ENCODE results near the gene NPDC1.

NPDC1 gene

GRCh38 chr9:137075275-137075775, 29.3 kb upstream of the NPDC1 start:
- Histone ChIP-seq H3K9me3 (ENCODE audit: control insufficient read depth in 2 of 2, low read length in 2 of 2) (no peaks in the 10 kb centered on the region), H3K27me3 (ENCODE audit: control insufficient read depth in 2 of 2, insufficient read depth in 2 of 2, low read length in 2 of 2) (no peaks in the 10 kb centered on the region), H3K4me3 (ENCODE audit: low read length in 2 of 2) (no peak overlapping the region), H3K4me1 (ENCODE audit: control insufficient read depth in 2 of 2, insufficient read depth in 2 of 2, low read length in 2 of 2) (peaks cover 28 to 34% of the 10 kb centered on the region in 2 donors), H3K27ac (ENCODE audit: low read depth in 2 of 2, low read length in 2 of 2) (no peak overlapping the region), H3K9ac (ENCODE audit: low read depth in 1 of 2, low read length in 2 of 2) (no peak overlapping the region), H3K36me3 (ENCODE audit: control insufficient read depth in 2 of 2, insufficient read depth in 2 of 2, low read length in 2 of 2) (peaks cover 0 to 9% of the 10 kb centered on the region in 2 donors)

GRCh38 chr9:137074657-137075274, 28.8 kb upstream of the NPDC1 start:
- Histone ChIP-seq H3K9me3 (ENCODE audit: control insufficient read depth in 2 of 2, low read length in 2 of 2) (no peaks in the 10 kb centered on the region), H3K36me3 (ENCODE audit: control insufficient read depth in 2 of 2, insufficient read depth in 2 of 2, low read length in 2 of 2) (peaks cover 0 to 4% of the 10 kb centered on the region in 2 donors), H3K4me3 (ENCODE audit: low read length in 2 of 2) (no peak overlapping the region), H3K9ac (ENCODE audit: low read depth in 1 of 2, low read length in 2 of 2) (no peak overlapping the region), H3K4me1 (ENCODE audit: control insufficient read depth in 2 of 2, insufficient read depth in 2 of 2, low read length in 2 of 2) (peaks cover 28 to 34% of the 10 kb centered on the region in 2 donors), H3K27ac (ENCODE audit: low read depth in 2 of 2, low read length in 2 of 2) (no peak overlapping the region), H3K27me3 (ENCODE audit: control insufficient read depth in 2 of 2, insufficient read depth in 2 of 2, low read length in 2 of 2) (no peaks in the 10 kb centered on the region)

- no peaks in the 10 kb centered on the region for H3K9me3 ChIP-seq (ENCODE audit: control insufficient read depth in 2 of 2, low read length in 2 of 2)
- H3K36me3 ChIP-seq (ENCODE audit: control insufficient read depth in 2 of 2, insufficient read depth in 2 of 2, low read length in 2 of 2), result no peaks in the 10 kb centered on the region
- H3K4me1 ChIP-seq (ENCODE audit: control insufficient read depth in 2 of 2, insufficient read depth in 2 of 2, low read length in 2 of 2), result peaks cover 31 to 32% of the 10 kb centered on the region in 2 donors
- H3K27ac ChIP-seq (ENCODE audit: low read depth in 2 of 2, low read length in 2 of 2), result no peak overlapping the region
- H3K27me3 ChIP-seq (ENCODE audit: control insufficient read depth in 2 of 2, insufficient read depth in 2 of 2, low read length in 2 of 2), result no peaks in the 10 kb centered on the region
- H3K9ac ChIP-seq (ENCODE audit: low read depth in 1 of 2, low read length in 2 of 2), result no peak overlapping the region
- no peak overlapping the region for H3K4me3 ChIP-seq (ENCODE audit: low read length in 2 of 2)
Measured at GRCh38 chr9:137073992-137074399, 28.0 kb upstream of the NPDC1 start.

GRCh38 chr9:137071282-137071681, 25.3 kb upstream of the NPDC1 start:
- Histone ChIP-seq H3K27ac (ENCODE audit: low read depth in 2 of 2, low read length in 2 of 2) (peak overlapping the region in 1 of 2 donors; percentile 71), H3K4me1 (ENCODE audit: control insufficient read depth in 2 of 2, insufficient read depth in 2 of 2, low read length in 2 of 2) (peaks cover 29 to 31% of the 10 kb centered on the region in 2 donors), H3K9me3 (ENCODE audit: control insufficient read depth in 2 of 2, low read length in 2 of 2) (no peaks in the 10 kb centered on the region), H3K27me3 (ENCODE audit: control insufficient read depth in 2 of 2, insufficient read depth in 2 of 2, low read length in 2 of 2) (peaks cover 0 to 3% of the 10 kb centered on the region in 2 donors), H3K36me3 (ENCODE audit: control insufficient read depth in 2 of 2, insufficient read depth in 2 of 2, low read length in 2 of 2) (no peaks in the 10 kb centered on the region), H3K4me3 (ENCODE audit: low read length in 2 of 2) (peak overlapping the region in 1 of 2 donors; percentile 23), H3K9ac (ENCODE audit: low read depth in 1 of 2, low read length in 2 of 2) (peak overlapping the region; percentile 41 to 46)

GRCh38 chr9:137070906-137071275, 24.9 kb upstream of the NPDC1 start:
- peak overlapping the region; percentile 23 to 57 for H3K4me3 ChIP-seq (ENCODE audit: low read length in 2 of 2)
- no peaks in the 10 kb centered on the region for H3K9me3 ChIP-seq (ENCODE audit: control insufficient read depth in 2 of 2, low read length in 2 of 2)
- no peaks in the 10 kb centered on the region for H3K36me3 ChIP-seq (ENCODE audit: control insufficient read depth in 2 of 2, insufficient read depth in 2 of 2, low read length in 2 of 2)
- H3K4me1 ChIP-seq (ENCODE audit: control insufficient read depth in 2 of 2, insufficient read depth in 2 of 2, low read length in 2 of 2), result peaks cover 29 to 31% of the 10 kb centered on the region in 2 donors
- peak overlapping the region; percentile 41 to 46 for H3K9ac ChIP-seq (ENCODE audit: low read depth in 1 of 2, low read length in 2 of 2)
- H3K27ac ChIP-seq (ENCODE audit: low read depth in 2 of 2, low read length in 2 of 2), result peak overlapping the region; percentile 57 to 71
- H3K27me3 ChIP-seq (ENCODE audit: control insufficient read depth in 2 of 2, insufficient read depth in 2 of 2, low read length in 2 of 2), result peaks cover 0 to 3% of the 10 kb centered on the region in 2 donors

GRCh38 chr9:137070201-137070905, 24.4 kb upstream of the NPDC1 start, which contains the start of gene SAPCD2:
TSS of gene SAPCD2 (minus strand) at chr9:137070557. CDS start at chr9:137070460, 97 bp downstream.
- Histone ChIP-seq H3K27me3 (ENCODE audit: control insufficient read depth in 2 of 2, insufficient read depth in 2 of 2, low read length in 2 of 2) (peaks cover 0 to 3% of the 10 kb centered on the region in 2 donors), H3K9me3 (ENCODE audit: control insufficient read depth in 2 of 2, low read length in 2 of 2) (no peaks in the 10 kb centered on the region), H3K9ac (ENCODE audit: low read depth in 1 of 2, low read length in 2 of 2) (peak within 1 kb of the TSS; percentile 41 to 53), H3K27ac (ENCODE audit: low read depth in 2 of 2, low read length in 2 of 2) (peak within 1 kb of the TSS; percentile 57 to 71), H3K36me3 (ENCODE audit: control insufficient read depth in 2 of 2, insufficient read depth in 2 of 2, low read length in 2 of 2) (no peaks in the 10 kb centered on the region), H3K4me1 (ENCODE audit: control insufficient read depth in 2 of 2, insufficient read depth in 2 of 2, low read length in 2 of 2) (peaks cover 29 to 31% of the 10 kb centered on the region in 2 donors), H3K4me3 (ENCODE audit: low read length in 2 of 2) (peak within 1 kb of the TSS; percentile 57)

GRCh38 chr9:137069508-137070091, 23.6 kb upstream of the NPDC1 start:
- peak overlapping the region in 1 of 2 donors; percentile 53 for H3K9ac ChIP-seq (ENCODE audit: low read depth in 1 of 2, low read length in 2 of 2)
- H3K4me1 ChIP-seq (ENCODE audit: control insufficient read depth in 2 of 2, insufficient read depth in 2 of 2, low read length in 2 of 2), result peaks cover 29 to 31% of the 10 kb centered on the region in 2 donors
- peaks cover 0 to 3% of the 10 kb centered on the region in 2 donors for H3K27me3 ChIP-seq (ENCODE audit: control insufficient read depth in 2 of 2, insufficient read depth in 2 of 2, low read length in 2 of 2)
- no peak overlapping the region for H3K27ac ChIP-seq (ENCODE audit: low read depth in 2 of 2, low read length in 2 of 2)
- no peaks in the 10 kb centered on the region for H3K36me3 ChIP-seq (ENCODE audit: control insufficient read depth in 2 of 2, insufficient read depth in 2 of 2, low read length in 2 of 2)
- no peaks in the 10 kb centered on the region for H3K9me3 ChIP-seq (ENCODE audit: control insufficient read depth in 2 of 2, low read length in 2 of 2)
- H3K4me3 ChIP-seq (ENCODE audit: low read length in 2 of 2), result peak overlapping the region; percentile 50

- H3K4me3 ChIP-seq (ENCODE audit: low read length in 2 of 2), result peak overlapping the region; percentile 50
- H3K9ac ChIP-seq (ENCODE audit: low read depth in 1 of 2, low read length in 2 of 2), result peak overlapping the region in 1 of 2 donors; percentile 53
- no peak overlapping the region for H3K27ac ChIP-seq (ENCODE audit: low read depth in 2 of 2, low read length in 2 of 2)
Measured at GRCh38 chr9:137068539-137069507, 22.8 kb upstream of the NPDC1 start.

GRCh38 chr9:137067860-137068538, 22.0 kb upstream of the NPDC1 start:
- Histone ChIP-seq H3K9ac (ENCODE audit: low read depth in 1 of 2, low read length in 2 of 2) (peak overlapping the region in 1 of 2 donors; percentile 52), H3K27ac (ENCODE audit: low read depth in 2 of 2, low read length in 2 of 2) (peak overlapping the region in 1 of 2 donors; percentile 60), H3K27me3 (ENCODE audit: control insufficient read depth in 2 of 2, insufficient read depth in 2 of 2, low read length in 2 of 2) (peaks cover 0 to 3% of the 10 kb centered on the region in 2 donors), H3K4me1 (ENCODE audit: control insufficient read depth in 2 of 2, insufficient read depth in 2 of 2, low read length in 2 of 2) (peaks cover 22 to 28% of the 10 kb centered on the region in 2 donors), H3K4me3 (ENCODE audit: low read length in 2 of 2) (no peak overlapping the region), H3K36me3 (ENCODE audit: control insufficient read depth in 2 of 2, insufficient read depth in 2 of 2, low read length in 2 of 2) (no peaks in the 10 kb centered on the region), H3K9me3 (ENCODE audit: control insufficient read depth in 2 of 2, low read length in 2 of 2) (no peaks in the 10 kb centered on the region)

More at GRCh38 chr9:137068539-137069507, 22.8 kb upstream of the NPDC1 start:
- H3K27me3 ChIP-seq (ENCODE audit: control insufficient read depth in 2 of 2, insufficient read depth in 2 of 2, low read length in 2 of 2), result peaks cover 0 to 3% of the 10 kb centered on the region in 2 donors
- no peaks in the 10 kb centered on the region for H3K36me3 ChIP-seq (ENCODE audit: control insufficient read depth in 2 of 2, insufficient read depth in 2 of 2, low read length in 2 of 2)
- H3K9me3 ChIP-seq (ENCODE audit: control insufficient read depth in 2 of 2, low read length in 2 of 2), result no peaks in the 10 kb centered on the region
- peaks cover 27 to 28% of the 10 kb centered on the region in 2 donors for H3K4me1 ChIP-seq (ENCODE audit: control insufficient read depth in 2 of 2, insufficient read depth in 2 of 2, low read length in 2 of 2)

Measured in mucosa of rectum (tissue), 2 donors.